ENCODE results near the gene DDAH1. TPM values are rescaled to one million over a fixed set of nuclear protein-coding genes. Genes with fewer than 3 reads are reported as not detected.
"Not testable (repeated sequence)": the region's sequence is repeated elsewhere in the genome, so short reads cannot be mapped to it uniquely, and the experiment has no call there.

DDAH1 gene
- total RNA-seq (not detected), total RNA-seq (0 to 0.40 (median 0) reads per million in 172 experiments)
- polyA plus RNA-seq (2013, experiment 1 of 2): not detected
- polyA plus RNA-seq (2013, experiment 2 of 2): 1.2 TPM

DNA sequence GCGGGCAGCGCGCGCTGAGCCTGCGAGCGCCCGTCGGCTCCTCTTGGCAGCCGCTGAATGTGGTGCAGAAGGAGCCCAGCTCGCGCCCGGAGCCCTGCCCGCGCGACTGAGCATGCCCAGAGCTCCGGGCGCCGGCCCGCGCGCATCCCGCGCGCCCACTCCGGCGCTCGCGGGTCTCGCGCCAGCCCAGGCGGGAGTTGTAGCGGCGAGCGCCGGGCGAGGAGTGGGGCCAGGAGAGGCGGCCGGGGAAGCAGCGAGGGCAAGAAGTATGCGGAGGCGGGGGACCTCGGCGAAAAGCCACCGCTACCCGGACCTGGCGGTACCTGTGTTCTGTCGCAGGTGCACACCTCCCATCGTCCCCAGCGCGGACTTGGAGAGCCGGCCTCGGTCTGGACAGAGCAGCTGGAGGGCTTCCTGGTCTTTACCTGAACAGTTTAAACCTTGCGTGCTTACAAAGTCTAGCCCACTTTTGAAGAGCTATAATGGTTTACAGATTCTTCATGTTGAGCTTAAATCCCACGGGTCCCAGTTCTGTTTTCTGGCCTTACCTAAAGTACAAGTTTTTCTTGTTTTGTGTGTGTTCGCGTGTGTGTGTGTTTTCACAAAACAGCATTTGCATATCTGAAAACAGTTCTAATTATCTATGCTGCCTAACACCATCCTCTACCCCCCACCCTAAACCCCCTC lies at the start of gene DDAH1:
DDAH1 (minus strand) TSS at position 61 of the 687 bp plus-strand sequence. CDS start 114 bp downstream, outside the sequence.
- Histone ChIP-seq H3K4me1 (ENCODE audit: insufficient read depth, low read length) (peaks cover 8% of the 10 kb centered on the region), H3K27me3 (ENCODE audit: control insufficient read depth in 1 of 2, insufficient read depth in 2 of 2, low read length in 2 of 2) (peaks cover 24 to 51% of the 10 kb centered on the region in 2 experiments), H3K27ac (ENCODE audit: low read depth in 1 of 2, low read length in 2 of 2) (no peak within 1 kb of the TSS), H3K36me3 (ENCODE audit: insufficient read depth, low read length) (no peaks in the 10 kb centered on the region), H3K9me3 (ENCODE audit: control insufficient read depth in 1 of 2, insufficient read depth in 1 of 2, low read length in 2 of 2) (no peaks in the 10 kb centered on the region), H3K4me3 (ENCODE audit: low read length) (no peak within 1 kb of the TSS)
- intact Hi-C loops (cut with DNase I, micrococcal nuclease): no loop called here
- ChIA-PET POLR2A (no interaction called here), CTCF (no interaction called here)
- TF ChIP-seq, protein P1, sequence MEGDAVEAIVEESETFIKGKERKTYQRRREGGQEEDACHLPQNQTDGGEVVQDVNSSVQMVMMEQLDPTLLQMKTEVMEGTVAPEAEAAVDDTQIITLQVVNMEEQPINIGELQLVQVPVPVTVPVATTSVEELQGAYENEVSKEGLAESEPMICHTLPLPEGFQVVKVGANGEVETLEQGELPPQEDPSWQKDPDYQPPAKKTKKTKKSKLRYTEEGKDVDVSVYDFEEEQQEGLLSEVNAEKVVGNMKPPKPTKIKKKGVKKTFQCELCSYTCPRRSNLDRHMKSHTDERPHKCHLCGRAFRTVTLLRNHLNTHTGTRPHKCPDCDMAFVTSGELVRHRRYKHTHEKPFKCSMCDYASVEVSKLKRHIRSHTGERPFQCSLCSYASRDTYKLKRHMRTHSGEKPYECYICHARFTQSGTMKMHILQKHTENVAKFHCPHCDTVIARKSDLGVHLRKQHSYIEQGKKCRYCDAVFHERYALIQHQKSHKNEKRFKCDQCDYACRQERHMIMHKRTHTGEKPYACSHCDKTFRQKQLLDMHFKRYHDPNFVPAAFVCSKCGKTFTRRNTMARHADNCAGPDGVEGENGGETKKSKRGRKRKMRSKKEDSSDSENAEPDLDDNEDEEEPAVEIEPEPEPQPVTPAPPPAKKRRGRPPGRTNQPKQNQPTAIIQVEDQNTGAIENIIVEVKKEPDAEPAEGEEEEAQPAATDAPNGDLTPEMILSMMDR (IDR thresholded peaks at IDR 0.05): no peak
- Mint-ChIP-seq H3K4me3 (peak within 1 kb of the TSS; percentile 25), H3K4me1 (ENCODE audit: low read depth) (no peaks in the 10 kb centered on the region), H3K27ac (no peak within 1 kb of the TSS), H3K36me3 (ENCODE audit: low read depth) (no peaks in the 10 kb centered on the region), H3K9me3 (no peaks in the 10 kb centered on the region), H3K27me3 (peaks cover 69% of the 10 kb centered on the region)
- no peak for ATAC-seq (ENCODE audit: poor library complexity)
- no peak for DNase-seq

DNA sequence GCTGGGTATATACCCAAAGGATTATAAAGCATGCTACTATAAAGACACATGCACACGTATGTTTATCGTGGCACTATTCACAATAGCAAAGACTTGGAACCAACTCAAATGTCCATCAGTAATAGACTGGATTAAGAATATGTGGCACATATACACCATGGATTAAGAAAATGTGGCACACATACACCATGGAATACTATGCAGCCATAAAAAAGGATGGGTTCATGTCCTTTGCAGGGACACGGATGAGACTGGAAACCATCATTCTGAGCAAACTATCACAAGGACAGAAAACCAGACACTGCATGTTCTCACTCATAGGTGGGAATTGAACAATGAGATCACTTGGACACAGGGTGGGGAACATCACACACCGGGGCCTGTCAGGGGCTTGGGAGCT lies 49.0 kb upstream of the DDAH1 start:
- H3K36me3 ChIP-seq (ENCODE audit: insufficient read depth, low read length); ATAC-seq (ENCODE audit: poor library complexity); POLR2A ChIA-PET; H3K4me1 Mint-ChIP-seq (ENCODE audit: low read depth); CTCF ChIA-PET; H3K4me3 Mint-ChIP-seq; H3K27me3 Mint-ChIP-seq; DNase-seq; H3K27ac ChIP-seq (ENCODE audit: low read depth in 1 of 2, low read length in 2 of 2); H3K27ac Mint-ChIP-seq; H3K9me3 Mint-ChIP-seq; H3K9me3 ChIP-seq (ENCODE audit: control insufficient read depth in 1 of 2, insufficient read depth in 1 of 2, low read length in 2 of 2); H3K36me3 Mint-ChIP-seq (ENCODE audit: low read depth); H3K4me3 ChIP-seq (ENCODE audit: low read length); H3K4me1 ChIP-seq (ENCODE audit: insufficient read depth, low read length); intact Hi-C loops (cut with DNase I, micrococcal nuclease); H3K27me3 ChIP-seq (ENCODE audit: control insufficient read depth in 1 of 2, insufficient read depth in 2 of 2, low read length in 2 of 2): not testable (repeated sequence)

DNA sequence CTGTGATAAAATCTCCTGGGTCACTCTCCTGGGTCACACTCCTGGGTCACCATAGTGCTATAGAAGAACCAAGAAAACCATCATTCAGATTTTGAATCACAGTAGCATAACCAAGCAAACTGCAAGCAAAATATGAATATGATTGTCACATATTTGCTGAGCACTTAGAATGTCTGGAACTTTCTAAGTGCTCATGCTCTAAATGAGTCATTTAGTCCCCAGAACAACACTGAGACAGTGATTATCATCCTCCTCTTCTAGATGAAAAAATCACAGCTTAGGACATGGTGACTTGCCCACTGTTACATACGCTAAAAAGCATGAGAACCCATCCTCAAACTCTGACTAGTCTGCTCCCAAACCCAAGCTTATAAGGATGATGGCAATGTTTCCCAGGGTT lies 39.5 kb upstream of the DDAH1 start:
- Histone ChIP-seq H3K9me3 (ENCODE audit: control insufficient read depth in 1 of 2, insufficient read depth in 1 of 2, low read length in 2 of 2) (peaks cover 4 to 6% of the 10 kb centered on the region in 2 experiments), H3K4me3 (ENCODE audit: low read length) (no peak overlapping the region), H3K36me3 (ENCODE audit: insufficient read depth, low read length) (no peaks in the 10 kb centered on the region), H3K27ac (ENCODE audit: low read depth in 1 of 2, low read length in 2 of 2) (no peak overlapping the region), H3K27me3 (ENCODE audit: control insufficient read depth in 1 of 2, insufficient read depth in 2 of 2, low read length in 2 of 2) (peaks cover 5 to 6% of the 10 kb centered on the region in 2 experiments), H3K4me1 (ENCODE audit: insufficient read depth, low read length) (no peaks in the 10 kb centered on the region)
- no peak overlapping the region for H3K4me3 Mint-ChIP-seq
- ChIA-PET POLR2A (no interaction called here), CTCF (no interaction called here)
- no peaks in the 10 kb centered on the region for H3K9me3 Mint-ChIP-seq
- TF ChIP-seq, protein P1 (IDR thresholded peaks at IDR 0.05): no peak
- DNase-seq (no peak), ATAC-seq (ENCODE audit: poor library complexity) (no peak)
- no peaks in the 10 kb centered on the region for H3K4me1 Mint-ChIP-seq (ENCODE audit: low read depth)
- intact Hi-C loops (cut with DNase I, micrococcal nuclease): no loop called here
- peaks cover 26% of the 10 kb centered on the region for H3K27me3 Mint-ChIP-seq
- no peaks in the 10 kb centered on the region for H3K36me3 Mint-ChIP-seq (ENCODE audit: low read depth)
- H3K27ac Mint-ChIP-seq: no peak overlapping the region

DNA sequence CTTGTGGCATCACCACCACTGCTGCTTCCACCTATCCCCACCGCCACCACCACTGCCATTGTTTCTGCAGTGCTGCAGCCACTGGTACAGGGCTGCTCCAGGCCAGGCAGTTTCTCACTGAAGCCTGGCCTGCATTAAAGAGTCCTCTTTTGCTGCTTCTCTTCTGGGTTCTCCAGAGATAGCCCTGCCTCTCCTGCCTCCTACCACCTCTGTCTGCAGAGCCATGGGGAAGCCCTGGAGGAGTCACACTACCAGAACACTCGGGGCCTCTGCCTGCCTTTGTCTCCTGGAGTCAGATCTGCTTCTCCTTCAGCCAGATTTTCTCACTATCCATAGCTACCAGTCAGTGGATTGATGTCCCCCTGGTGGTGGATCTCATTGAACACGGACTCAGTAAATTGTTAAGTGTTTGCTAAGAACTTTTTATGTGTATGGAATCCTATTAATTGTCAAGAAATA lies 37.7 kb upstream of the DDAH1 start:
- Histone ChIP-seq H3K36me3 (ENCODE audit: insufficient read depth, low read length) (no peaks in the 10 kb centered on the region), H3K9me3 (ENCODE audit: control insufficient read depth in 1 of 2, insufficient read depth in 1 of 2, low read length in 2 of 2) (peaks cover 4 to 6% of the 10 kb centered on the region in 2 experiments), H3K27ac (ENCODE audit: low read depth in 1 of 2, low read length in 2 of 2) (no peak overlapping the region), H3K4me3 (ENCODE audit: low read length) (no peak overlapping the region), H3K4me1 (ENCODE audit: insufficient read depth, low read length) (no peaks in the 10 kb centered on the region), H3K27me3 (ENCODE audit: control insufficient read depth in 1 of 2, insufficient read depth in 2 of 2, low read length in 2 of 2) (peaks cover 5 to 6% of the 10 kb centered on the region in 2 experiments)
- ATAC-seq (ENCODE audit: poor library complexity) (no peak), DNase-seq (no peak)
- Mint-ChIP-seq H3K9me3 (no peaks in the 10 kb centered on the region), H3K27ac (no peak overlapping the region), H3K4me3 (no peak overlapping the region), H3K4me1 (ENCODE audit: low read depth) (no peaks in the 10 kb centered on the region), H3K27me3 (peaks cover 21% of the 10 kb centered on the region), H3K36me3 (ENCODE audit: low read depth) (no peaks in the 10 kb centered on the region)
- ChIA-PET POLR2A (no interaction called here), CTCF (no interaction called here)
- TF ChIP-seq, protein P1 (IDR thresholded peaks at IDR 0.05): no peak
- intact Hi-C loops (cut with DNase I, micrococcal nuclease): no loop called here
